Activated naive CD4-positive, alpha-beta T cell treated with anti-CD3 and anti-CD28 coated beads, Interleukin-2, amount 10 ng/mL, durations not matched to agents 7 days and 5 days (primary cell): Measurements from ENCODE around the gene HIPK2.

Experiments used
- CTCF ChIA-PET: fragments of 350-600 bp; sonication (Branson Sonifier 250); formaldehyde crosslinking; loops from one replicate; lab custom pipeline; 2021; ENCODE audit warnings: antibody characterized with exemption; lab: Charles Lee
- DNase-seq: peaks from one replicate; pipeline ENCODE4 v3.0.0-alpha.2; 2020
- H3K27ac Mint-ChIP-seq: one replicate; pipeline ENCODE4 v1.8.0; 2021; ENCODE audit warnings: mild to moderate bottlenecking, moderate library complexity, mixed read lengths
- H3K27me3 Mint-ChIP-seq: one replicate; pipeline ENCODE4 v1.8.0; 2021; ENCODE audit warnings: mild to moderate bottlenecking, mixed read lengths
- H3K36me3 Mint-ChIP-seq: one replicate; pipeline ENCODE4 v1.8.0; 2021; ENCODE audit warnings: mixed read lengths
- H3K4me1 Mint-ChIP-seq: one replicate; pipeline ENCODE4 v1.8.0; 2021; ENCODE audit warnings: mixed read lengths
- H3K4me3 Mint-ChIP-seq: one replicate; pipeline ENCODE4 v1.8.0; 2021; ENCODE audit warnings: mild to moderate bottlenecking, moderate library complexity, mixed read lengths
- H3K9me3 Mint-ChIP-seq: one replicate; pipeline ENCODE4 v1.8.0; 2021; ENCODE audit warnings: mixed read lengths

HIPK2 gene

GRCh38 chr7:139659922-139660316 lies 117.9 kb downstream of the HIPK2 start:
- CTCF ChIA-PET = no interaction called here
- Mint-ChIP-seq H3K27ac (no peak overlapping the region), H3K36me3 (no peaks in the 10 kb centered on the region), H3K27me3 (no peaks in the 10 kb centered on the region), H3K9me3 (no peaks in the 10 kb centered on the region), H3K4me3 (no peak overlapping the region), H3K4me1 (peaks cover 9% of the 10 kb centered on the region)
- no peak for DNase-seq

- no peak for DNase-seq
- CTCF ChIA-PET = no interaction called here
- Mint-ChIP-seq H3K4me1 (peaks cover 9% of the 10 kb centered on the region), H3K27me3 (no peaks in the 10 kb centered on the region), H3K9me3 (no peaks in the 10 kb centered on the region), H3K4me3 (no peak overlapping the region), H3K36me3 (no peaks in the 10 kb centered on the region), H3K27ac (no peak overlapping the region)
These were observed 118.7 kb downstream of the HIPK2 start for GRCh38 chr7:139658908-139659675.

GRCh38 chr7:139658296-139658695 lies 119.5 kb downstream of the HIPK2 start:
- Mint-ChIP-seq H3K36me3 (no peaks in the 10 kb centered on the region), H3K27ac (no peak overlapping the region), H3K9me3 (no peaks in the 10 kb centered on the region), H3K27me3 (no peaks in the 10 kb centered on the region), H3K4me1 (peaks cover 9% of the 10 kb centered on the region), H3K4me3 (no peak overlapping the region)
- CTCF ChIA-PET = no interaction called here
- DNase-seq = no peak

- Mint-ChIP-seq H3K9me3 (no peaks in the 10 kb centered on the region), H3K27me3 (no peaks in the 10 kb centered on the region), H3K36me3 (no peaks in the 10 kb centered on the region), H3K4me3 (no peak overlapping the region), H3K27ac (no peak overlapping the region), H3K4me1 (peaks cover 9% of the 10 kb centered on the region)
- no peak for DNase-seq
- CTCF ChIA-PET = interaction anchor here (0.6 kb wide), 1 partner anchor 203 kb away, joined by 3 read pairs; no protein-coding TSS in a partner anchor
These were observed 120.1 kb downstream of the HIPK2 start for GRCh38 chr7:139657725-139658124.

GRCh38 chr7:139656387-139656786 lies 121.4 kb downstream of the HIPK2 start:
- no peak for DNase-seq
- Mint-ChIP-seq H3K36me3 (no peaks in the 10 kb centered on the region), H3K27me3 (no peaks in the 10 kb centered on the region), H3K4me3 (no peak overlapping the region), H3K27ac (no peak overlapping the region), H3K4me1 (peaks cover 9% of the 10 kb centered on the region), H3K9me3 (no peaks in the 10 kb centered on the region)
- CTCF ChIA-PET = interaction anchor here (1.5 to 2.0 kb wide), 2 partner anchors 9 to 11 kb away, joined by 4 to 7 read pairs; no protein-coding TSS in a partner anchor

- no peaks in the 10 kb centered on the region for H3K36me3 Mint-ChIP-seq
- H3K4me3 Mint-ChIP-seq = no peak overlapping the region
- H3K9me3 Mint-ChIP-seq = no peaks in the 10 kb centered on the region
- DNase-seq = no peak
- no peaks in the 10 kb centered on the region for H3K27me3 Mint-ChIP-seq
- no peak overlapping the region for H3K27ac Mint-ChIP-seq
- CTCF ChIA-PET = interaction anchor here (1.5 to 2.0 kb wide), 2 partner anchors 8 to 10 kb away, joined by 4 to 7 read pairs; no protein-coding TSS in a partner anchor
- peaks cover 9% of the 10 kb centered on the region for H3K4me1 Mint-ChIP-seq
These were observed 122.5 kb downstream of the HIPK2 start for GRCh38 chr7:139655305-139655704.

GRCh38 chr7:139654276-139655181 lies 123.3 kb downstream of the HIPK2 start:
- no peaks in the 10 kb centered on the region for H3K27me3 Mint-ChIP-seq
- H3K4me1 Mint-ChIP-seq = peaks cover 15% of the 10 kb centered on the region
- no peak for DNase-seq
- H3K9me3 Mint-ChIP-seq = no peaks in the 10 kb centered on the region
- H3K4me3 Mint-ChIP-seq = no peak overlapping the region
- CTCF ChIA-PET = interaction anchor here (2.0 kb wide), 1 partner anchor 9 kb away, joined by 7 read pairs; no protein-coding TSS in a partner anchor
- H3K27ac Mint-ChIP-seq = no peak overlapping the region
- H3K36me3 Mint-ChIP-seq = no peaks in the 10 kb centered on the region

GRCh38 chr7:139651914-139652313 lies 125.9 kb downstream of the HIPK2 start:
- no peak for DNase-seq
- Mint-ChIP-seq H3K27ac (no peak overlapping the region), H3K27me3 (no peaks in the 10 kb centered on the region), H3K9me3 (no peaks in the 10 kb centered on the region), H3K4me3 (no peak overlapping the region), H3K4me1 (peaks cover 33% of the 10 kb centered on the region), H3K36me3 (peaks cover 3% of the 10 kb centered on the region)
- CTCF ChIA-PET = interaction anchor here (0.8 kb wide), 1 partner anchor 35 kb away, joined by 3 read pairs; no protein-coding TSS in a partner anchor

GRCh38 chr7:139651308-139651707 lies 126.5 kb downstream of the HIPK2 start:
- Mint-ChIP-seq H3K9me3 (no peaks in the 10 kb centered on the region), H3K36me3 (peaks cover 3% of the 10 kb centered on the region), H3K27me3 (no peaks in the 10 kb centered on the region), H3K4me3 (no peak overlapping the region), H3K27ac (no peak overlapping the region), H3K4me1 (peaks cover 38% of the 10 kb centered on the region)
- no peak for DNase-seq
- CTCF ChIA-PET = interaction anchor here (0.8 to 1.3 kb wide), 2 partner anchors 35 to 351 kb away, joined by 3 read pairs; no protein-coding TSS in a partner anchor

GRCh38 chr7:139650429-139651100 lies 127.2 kb downstream of the HIPK2 start:
- no peaks in the 10 kb centered on the region for H3K27me3 Mint-ChIP-seq
- H3K9me3 Mint-ChIP-seq = no peaks in the 10 kb centered on the region
- no peak overlapping the region for H3K27ac Mint-ChIP-seq
- CTCF ChIA-PET = interaction anchor here (1.3 kb wide), 1 partner anchor 352 kb away, joined by 3 read pairs; no protein-coding TSS in a partner anchor
- H3K4me1 Mint-ChIP-seq = peaks cover 42% of the 10 kb centered on the region
- DNase-seq = no peak
- peaks cover 3% of the 10 kb centered on the region for H3K36me3 Mint-ChIP-seq
- no peak overlapping the region for H3K4me3 Mint-ChIP-seq

- Mint-ChIP-seq H3K27me3 (no peaks in the 10 kb centered on the region), H3K36me3 (peaks cover 3% of the 10 kb centered on the region), H3K4me1 (peaks cover 52% of the 10 kb centered on the region), H3K9me3 (no peaks in the 10 kb centered on the region), H3K27ac (no peak overlapping the region), H3K4me3 (peak overlapping the region; percentile 22)
- no peak for DNase-seq
- CTCF ChIA-PET = interaction anchor here (1.4 to 5.2 kb wide), 2 partner anchors 149 to 352 kb away, joined by 3 to 131 read pairs; no protein-coding TSS in a partner anchor
These were observed 128.8 kb downstream of the HIPK2 start for GRCh38 chr7:139648941-139649425.

GRCh38 chr7:139648391-139648861 lies 129.4 kb downstream of the HIPK2 start:
- Mint-ChIP-seq H3K4me3 (peak overlapping the region; percentile 22), H3K36me3 (peaks cover 3% of the 10 kb centered on the region), H3K9me3 (no peaks in the 10 kb centered on the region), H3K27ac (peak overlapping the region; percentile 13), H3K27me3 (no peaks in the 10 kb centered on the region), H3K4me1 (peaks cover 57% of the 10 kb centered on the region)
- CTCF ChIA-PET = interaction anchor here (0.6 to 5.2 kb wide), 7 partner anchors 28 to 1021 kb away, joined by 3 to 131 read pairs (median 4); no protein-coding TSS in a partner anchor
- no peak for DNase-seq

GRCh38 chr7:139647814-139648390 lies 129.9 kb downstream of the HIPK2 start:
- no peak for DNase-seq

More at GRCh38 chr7:139647814-139648390, 129.9 kb downstream of the HIPK2 start:
- Mint-ChIP-seq H3K9me3 (no peaks in the 10 kb centered on the region), H3K4me1 (peaks cover 60% of the 10 kb centered on the region), H3K36me3 (peaks cover 3% of the 10 kb centered on the region), H3K27me3 (no peaks in the 10 kb centered on the region), H3K4me3 (no peak overlapping the region), H3K27ac (peak overlapping the region; percentile 13)
- CTCF ChIA-PET = interaction anchor here (0.6 to 5.2 kb wide), 15 partner anchors 8 to 1021 kb away, joined by 3 to 131 read pairs (median 5); no protein-coding TSS in a partner anchor
